WTC11 (cell line): ENCODE measurements around the gene ENG. TPM values are rescaled to one million over a fixed set of nuclear protein-coding genes. Genes with fewer than 3 reads are reported as not detected.

Source experiments
- ATAC-seq: fragments of 200-7000 bp; cut with Tn5 transposase; 2 replicates; pipeline ENCODE4 v1.10.0; 2021; ENCODE audit warnings: mild to moderate bottlenecking, moderate library complexity
- CTCF ChIA-PET: fragments of 300-600 bp; sonication (Branson Sonifier 250); formaldehyde crosslinking; loops from one replicate; lab custom pipeline; 2021; ENCODE audit warnings: antibody characterized with exemption; lab: Charles Lee
- POLR2A ChIA-PET: fragments of 350-600 bp; sonication (Branson Sonifier 250); formaldehyde crosslinking; loops from one replicate; lab custom pipeline; 2021; ENCODE audit warnings: antibody characterized with exemption; lab: Charles Lee
- DNase-seq: peaks from one replicate; pipeline ENCODE4 v3.0.0; 2021; ENCODE audit warnings: low spot score
- H3K27ac Mint-ChIP-seq: 2 replicates; pipeline ENCODE4 v1.8.0; 2021; ENCODE audit warnings: mixed read lengths
- H3K27me3 Mint-ChIP-seq: 2 replicates; pipeline ENCODE4 v1.8.0; 2021; ENCODE audit warnings: low read depth, mild to moderate bottlenecking, moderate library complexity, mixed read lengths
- H3K36me3 Mint-ChIP-seq: 2 replicates; pipeline ENCODE4 v1.8.0; 2021; ENCODE audit warnings: mixed read lengths
- H3K4me1 Mint-ChIP-seq: 2 replicates; pipeline ENCODE4 v1.8.0; 2022; ENCODE audit warnings: mixed read lengths
- H3K4me3 Mint-ChIP-seq: 2 replicates; pipeline ENCODE4 v1.8.0; 2021; ENCODE audit warnings: mild to moderate bottlenecking, moderate library complexity, mixed read lengths
- H3K9me3 Mint-ChIP-seq: 2 replicates; pipeline ENCODE4 v1.8.0; 2021; ENCODE audit warnings: mixed read lengths
- ETV6 ChIP-seq: sonication (generic); formaldehyde crosslinking; IDR thresholded peaks from 2 replicates; pipeline ENCODE4 v1.8.1; 2022; ENCODE audit warnings: mild to moderate bottlenecking, missing genetic modification reagents
- FOXP1 ChIP-seq: sonication (generic); formaldehyde crosslinking; IDR thresholded peaks from 2 replicates; pipeline ENCODE4 v1.8.0; 2022; ENCODE audit warnings: missing genetic modification reagents, mild to moderate bottlenecking, moderate library complexity, borderline replicate concordance
- SMAD3 ChIP-seq: sonication (generic); formaldehyde crosslinking; IDR thresholded peaks from 2 replicates; pipeline ENCODE4 v1.8.0; 2022; ENCODE audit warnings: missing genetic modification reagents, mild to moderate bottlenecking, borderline replicate concordance
- ZNF317 ChIP-seq: sonication (generic); formaldehyde crosslinking; IDR thresholded peaks from 2 replicates; pipeline ENCODE4 v1.8.1; 2023; ENCODE audit warnings: low read depth, mild to moderate bottlenecking, moderate library complexity, missing genetic modification reagents, borderline replicate concordance
- ZNF423 ChIP-seq: fragments of 250-450 bp; sonication (Bioruptor Pico); IDR thresholded peaks from 2 replicates; pipeline ENCODE4 v2.1.2; 2022; ENCODE audit warnings: mild to moderate bottlenecking, moderate library complexity
- total RNA-seq: library from RNA; stranded (reverse); gene quantifications from 3 replicates; pipeline ENCODE4 v1.2.3, GENCODE V29; 2021
- TF ChIP-seq, protein P1 (sequence below): sonication (generic); formaldehyde crosslinking; IDR thresholded peaks from 2 replicates; pipeline ENCODE4 v1.8.0; 2022; ENCODE audit warnings: missing genetic modification reagents
- TF ChIP-seq, protein P2 (sequence below): sonication (generic); formaldehyde crosslinking; IDR thresholded peaks from 2 replicates; pipeline ENCODE4 v1.8.1; 2023; ENCODE audit warnings: mild to moderate bottlenecking, missing genetic modification reagents, moderate library complexity
- TF ChIP-seq, protein P3 (sequence below): fragments of 250-450 bp; sonication (Bioruptor Pico); IDR thresholded peaks from 2 replicates; pipeline ENCODE4 v1.9.0; 2021; ENCODE audit warnings: mild to moderate bottlenecking
- TF ChIP-seq, protein P4 (sequence below): fragments of 250-450 bp; sonication (Bioruptor Pico); IDR thresholded peaks from 2 replicates; pipeline ENCODE4 v2.1.2; 2022; ENCODE audit warnings: mild to moderate bottlenecking, moderate library complexity

Gene ENG
- total RNA-seq, 1 experiment from 2014 or later: 4.4 TPM

DNA sequence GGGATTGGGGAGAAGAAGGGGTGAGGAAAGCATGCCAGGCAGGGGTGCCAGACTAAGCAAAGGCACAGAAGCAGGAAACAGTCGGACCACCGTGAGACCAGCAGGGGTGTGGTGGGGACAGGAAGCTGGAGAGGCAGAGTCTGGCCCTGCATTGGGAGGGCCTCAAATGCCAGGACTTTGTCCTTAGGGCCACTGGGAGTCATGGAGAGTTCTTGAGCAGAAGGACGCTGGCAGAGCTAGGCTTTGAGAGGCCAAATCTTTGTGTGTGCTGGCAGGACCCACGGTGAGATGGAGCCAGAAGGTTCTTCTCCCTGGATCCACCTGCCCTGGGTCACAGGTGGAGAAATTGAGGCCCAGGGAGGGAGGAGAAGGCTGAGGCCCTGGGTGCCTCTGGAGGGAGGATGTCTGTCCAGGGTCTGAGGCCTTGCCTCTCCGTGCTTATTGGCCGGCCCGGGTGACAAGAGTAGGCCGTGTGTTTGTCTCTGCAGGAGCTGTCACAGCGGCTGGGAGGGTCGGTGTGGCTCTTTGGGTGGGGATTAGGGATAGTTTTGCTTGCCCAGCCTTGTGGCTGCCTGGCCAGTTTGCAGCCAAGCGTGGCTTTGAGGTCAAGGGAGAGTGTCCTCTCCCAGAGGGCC, 1.8 kb upstream of the ENG start (continued):
- TF ChIP-seq, protein P1, sequence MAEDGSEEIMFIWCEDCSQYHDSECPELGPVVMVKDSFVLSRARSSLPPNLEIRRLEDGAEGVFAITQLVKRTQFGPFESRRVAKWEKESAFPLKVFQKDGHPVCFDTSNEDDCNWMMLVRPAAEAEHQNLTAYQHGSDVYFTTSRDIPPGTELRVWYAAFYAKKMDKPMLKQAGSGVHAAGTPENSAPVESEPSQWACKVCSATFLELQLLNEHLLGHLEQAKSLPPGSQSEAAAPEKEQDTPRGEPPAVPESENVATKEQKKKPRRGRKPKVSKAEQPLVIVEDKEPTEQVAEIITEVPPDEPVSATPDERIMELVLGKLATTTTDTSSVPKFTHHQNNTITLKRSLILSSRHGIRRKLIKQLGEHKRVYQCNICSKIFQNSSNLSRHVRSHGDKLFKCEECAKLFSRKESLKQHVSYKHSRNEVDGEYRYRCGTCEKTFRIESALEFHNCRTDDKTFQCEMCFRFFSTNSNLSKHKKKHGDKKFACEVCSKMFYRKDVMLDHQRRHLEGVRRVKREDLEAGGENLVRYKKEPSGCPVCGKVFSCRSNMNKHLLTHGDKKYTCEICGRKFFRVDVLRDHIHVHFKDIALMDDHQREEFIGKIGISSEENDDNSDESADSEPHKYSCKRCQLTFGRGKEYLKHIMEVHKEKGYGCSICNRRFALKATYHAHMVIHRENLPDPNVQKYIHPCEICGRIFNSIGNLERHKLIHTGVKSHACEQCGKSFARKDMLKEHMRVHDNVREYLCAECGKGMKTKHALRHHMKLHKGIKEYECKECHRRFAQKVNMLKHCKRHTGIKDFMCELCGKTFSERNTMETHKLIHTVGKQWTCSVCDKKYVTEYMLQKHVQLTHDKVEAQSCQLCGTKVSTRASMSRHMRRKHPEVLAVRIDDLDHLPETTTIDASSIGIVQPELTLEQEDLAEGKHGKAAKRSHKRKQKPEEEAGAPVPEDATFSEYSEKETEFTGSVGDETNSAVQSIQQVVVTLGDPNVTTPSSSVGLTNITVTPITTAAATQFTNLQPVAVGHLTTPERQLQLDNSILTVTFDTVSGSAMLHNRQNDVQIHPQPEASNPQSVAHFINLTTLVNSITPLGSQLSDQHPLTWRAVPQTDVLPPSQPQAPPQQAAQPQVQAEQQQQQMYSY (CRISPR knock-in tag): no peak
- TF ChIP-seq SMAD3 (CRISPR knock-in tag): no peak
- TF ChIP-seq ZNF317: no peak
- no peak for TF ChIP-seq ZNF423

DNA sequence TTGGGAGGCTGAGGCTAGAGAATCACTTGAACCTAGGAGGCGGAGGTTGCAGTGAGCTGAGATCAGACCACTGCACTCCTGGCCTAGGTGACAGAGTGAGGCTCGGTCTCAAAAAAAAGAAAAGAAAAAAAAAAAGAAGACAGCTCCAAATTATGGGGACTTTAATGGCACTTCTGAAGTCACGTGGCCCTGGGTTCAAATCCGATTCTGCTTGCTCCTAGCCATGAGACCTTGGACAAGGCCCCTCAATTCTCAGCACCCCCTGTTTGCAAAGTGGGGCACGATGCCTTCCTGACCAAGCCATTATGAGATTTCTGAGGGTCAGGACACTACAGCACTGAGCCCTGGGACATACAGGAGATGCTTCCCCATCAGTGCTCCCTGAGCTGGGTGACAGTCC, 1.1 kb upstream of the ENG start:
- ATAC-seq (no peak), DNase-seq (no peak)
- CTCF ChIA-PET: interaction anchor here (1.1 to 8.1 kb wide), 8 partner anchors 10 to 121 kb away, joined by 3 to 79 read pairs (median 6); partner anchors contain the start of gene TOR2A
- no peak overlapping the region for H3K27ac Mint-ChIP-seq
- TF ChIP-seq, protein P2, sequence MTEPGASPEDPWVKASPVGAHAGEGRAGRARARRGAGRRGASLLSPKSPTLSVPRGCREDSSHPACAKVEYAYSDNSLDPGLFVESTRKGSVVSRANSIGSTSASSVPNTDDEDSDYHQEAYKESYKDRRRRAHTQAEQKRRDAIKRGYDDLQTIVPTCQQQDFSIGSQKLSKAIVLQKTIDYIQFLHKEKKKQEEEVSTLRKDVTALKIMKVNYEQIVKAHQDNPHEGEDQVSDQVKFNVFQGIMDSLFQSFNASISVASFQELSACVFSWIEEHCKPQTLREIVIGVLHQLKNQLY (CRISPR knock-in tag): no peak
- TF ChIP-seq, protein P3, sequence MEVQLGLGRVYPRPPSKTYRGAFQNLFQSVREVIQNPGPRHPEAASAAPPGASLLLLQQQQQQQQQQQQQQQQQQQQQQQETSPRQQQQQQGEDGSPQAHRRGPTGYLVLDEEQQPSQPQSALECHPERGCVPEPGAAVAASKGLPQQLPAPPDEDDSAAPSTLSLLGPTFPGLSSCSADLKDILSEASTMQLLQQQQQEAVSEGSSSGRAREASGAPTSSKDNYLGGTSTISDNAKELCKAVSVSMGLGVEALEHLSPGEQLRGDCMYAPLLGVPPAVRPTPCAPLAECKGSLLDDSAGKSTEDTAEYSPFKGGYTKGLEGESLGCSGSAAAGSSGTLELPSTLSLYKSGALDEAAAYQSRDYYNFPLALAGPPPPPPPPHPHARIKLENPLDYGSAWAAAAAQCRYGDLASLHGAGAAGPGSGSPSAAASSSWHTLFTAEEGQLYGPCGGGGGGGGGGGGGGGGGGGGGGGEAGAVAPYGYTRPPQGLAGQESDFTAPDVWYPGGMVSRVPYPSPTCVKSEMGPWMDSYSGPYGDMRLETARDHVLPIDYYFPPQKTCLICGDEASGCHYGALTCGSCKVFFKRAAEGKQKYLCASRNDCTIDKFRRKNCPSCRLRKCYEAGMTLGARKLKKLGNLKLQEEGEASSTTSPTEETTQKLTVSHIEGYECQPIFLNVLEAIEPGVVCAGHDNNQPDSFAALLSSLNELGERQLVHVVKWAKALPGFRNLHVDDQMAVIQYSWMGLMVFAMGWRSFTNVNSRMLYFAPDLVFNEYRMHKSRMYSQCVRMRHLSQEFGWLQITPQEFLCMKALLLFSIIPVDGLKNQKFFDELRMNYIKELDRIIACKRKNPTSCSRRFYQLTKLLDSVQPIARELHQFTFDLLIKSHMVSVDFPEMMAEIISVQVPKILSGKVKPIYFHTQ (CRISPR knock-in tag): no peak
- TF ChIP-seq ETV6 (CRISPR knock-in tag): no peak
- peaks cover 7% of the 10 kb centered on the region; the same call in 1 of the 2 replicates for H3K4me1 Mint-ChIP-seq
- POLR2A ChIA-PET: interaction anchor here (1.2 kb wide), 1 partner anchor 18 kb away, joined by 3 read pairs; no protein-coding TSS in a partner anchor
- no peaks in the 10 kb centered on the region for H3K36me3 Mint-ChIP-seq
- no peaks in the 10 kb centered on the region for H3K9me3 Mint-ChIP-seq
- H3K4me3 Mint-ChIP-seq: no peak overlapping the region
- H3K27me3 Mint-ChIP-seq: no peaks in the 10 kb centered on the region

DNA sequence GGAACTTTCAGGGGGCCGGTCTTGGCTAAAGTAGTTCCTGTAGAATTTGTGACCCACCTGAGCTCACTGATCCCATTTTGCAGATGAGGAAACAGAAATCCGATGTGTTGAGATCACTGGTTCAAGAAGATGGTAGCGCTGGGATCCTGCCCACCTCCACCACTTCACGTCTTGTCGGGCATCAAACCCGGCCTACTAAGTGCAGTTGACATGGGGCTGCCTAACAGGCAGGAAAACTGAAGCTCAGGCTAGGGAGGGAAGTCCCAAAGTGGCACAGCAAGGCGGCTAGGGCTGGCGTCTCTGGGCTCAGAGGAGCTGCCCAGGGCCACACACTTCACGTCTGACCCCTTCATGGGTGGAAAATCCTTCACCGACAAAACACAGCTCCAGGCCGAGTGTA, 502 bp upstream of the ENG start:
- POLR2A ChIA-PET: interaction anchor here (1.1 to 1.2 kb wide), 2 partner anchors 11 to 18 kb away, joined by 3 read pairs; no protein-coding TSS in a partner anchor
- no peak for DNase-seq
- ATAC-seq: no peak

More for the DNA sequence above, 502 bp upstream of the ENG start:
- Mint-ChIP-seq H3K27me3 (no peaks in the 10 kb centered on the region), H3K36me3 (no peaks in the 10 kb centered on the region), H3K4me3 (no peak overlapping the region), H3K9me3 (no peaks in the 10 kb centered on the region), H3K4me1 (peaks cover 7% of the 10 kb centered on the region; the same call in 1 of the 2 replicates), H3K27ac (no peak overlapping the region)
- CTCF ChIA-PET: interaction anchor here (0.5 to 8.1 kb wide), 16 partner anchors 10 to 263 kb away, joined by 3 to 79 read pairs (median 4); partner anchors contain the start of genes FPGS and TOR2A
- TF ChIP-seq, protein P3 (CRISPR knock-in tag): no peak
- 0 out of 2 replicates have a peak, but pooled peaks have one; percentile 30 for TF ChIP-seq FOXP1 (CRISPR knock-in tag)
- TF ChIP-seq, protein P4, sequence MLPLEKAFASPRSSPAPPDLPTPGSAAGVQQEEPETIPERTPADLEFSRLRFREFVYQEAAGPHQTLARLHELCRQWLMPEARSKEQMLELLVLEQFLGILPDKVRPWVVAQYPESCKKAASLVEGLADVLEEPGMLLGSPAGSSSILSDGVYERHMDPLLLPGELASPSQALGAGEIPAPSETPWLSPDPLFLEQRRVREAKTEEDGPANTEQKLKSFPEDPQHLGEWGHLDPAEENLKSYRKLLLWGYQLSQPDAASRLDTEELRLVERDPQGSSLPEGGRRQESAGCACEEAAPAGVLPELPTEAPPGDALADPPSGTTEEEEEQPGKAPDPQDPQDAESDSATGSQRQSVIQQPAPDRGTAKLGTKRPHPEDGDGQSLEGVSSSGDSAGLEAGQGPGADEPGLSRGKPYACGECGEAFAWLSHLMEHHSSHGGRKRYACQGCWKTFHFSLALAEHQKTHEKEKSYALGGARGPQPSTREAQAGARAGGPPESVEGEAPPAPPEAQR: no peak
